Measurements from ENCODE around the gene L1TD1.

DNA sequence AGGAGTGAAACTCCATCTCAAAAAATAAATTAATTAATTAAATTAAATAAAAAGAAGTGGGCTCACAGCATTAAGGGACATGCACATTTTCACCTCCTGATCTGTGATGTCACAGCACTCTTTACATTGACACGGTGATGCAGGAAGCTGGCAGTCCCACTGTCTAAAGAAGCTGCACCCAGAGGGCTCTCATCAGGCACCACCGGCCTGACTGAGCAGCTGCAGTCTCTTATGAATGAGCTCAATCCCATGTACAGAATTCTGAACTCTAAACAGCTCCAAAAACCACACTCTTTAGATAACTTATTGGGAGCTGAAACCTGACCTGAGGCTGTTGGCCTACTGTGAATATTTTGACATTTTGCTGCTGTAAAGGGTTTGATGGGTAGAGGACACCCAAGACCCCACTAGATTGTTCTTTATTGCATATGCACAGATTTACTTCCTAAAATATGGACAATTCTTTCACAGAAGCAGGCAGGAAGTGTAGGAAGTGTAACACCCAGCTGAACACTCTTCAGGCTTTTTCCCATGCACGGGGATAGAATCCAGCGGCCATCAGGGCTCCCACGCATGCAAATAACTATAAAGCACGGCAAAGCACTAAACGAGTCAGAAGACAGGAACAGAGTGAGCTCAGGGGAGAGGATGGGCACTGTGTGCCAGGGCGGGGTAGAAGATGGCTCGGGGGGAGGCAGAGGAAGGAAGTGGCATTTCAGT is 46.2 kb downstream of the L1TD1 start:
- TF ChIP-seq CTCF (IDR thresholded peaks at IDR 0.05) (no peak), POLR2AphosphoS5 (IDR thresholded peaks at IDR 0.05; ENCODE audit: low read depth, low read length) (no peak), REST (IDR thresholded peaks at IDR 0.05; ENCODE audit: insufficient read depth in 1 of 2, low read depth in 2 of 2, low read length in 1 of 2) (no peak)

Data from Panc1 (cell line).